GM18517 (cell line): ENCODE measurements around the gene CSNK2B.

ENCODE experiments used
- ATAC-seq: cut with Tn5 transposase; IDR thresholded peaks from one replicate; pipeline ENCODE4 v1.9.1; 2021; ENCODE audit warnings: mild to moderate bottlenecking, moderate library complexity; ENCODE audit not compliant: unreplicated experiment

The CSNK2B gene

GRCh38 chr6:31660381-31661261, 5.3 kb upstream of the CSNK2B start, which contains the start of gene C6orf47:
TSS of gene C6orf47 (minus strand) at chr6:31660778. CDS start at chr6:31659947, 831 bp downstream.
- no peak for ATAC-seq

DNA sequence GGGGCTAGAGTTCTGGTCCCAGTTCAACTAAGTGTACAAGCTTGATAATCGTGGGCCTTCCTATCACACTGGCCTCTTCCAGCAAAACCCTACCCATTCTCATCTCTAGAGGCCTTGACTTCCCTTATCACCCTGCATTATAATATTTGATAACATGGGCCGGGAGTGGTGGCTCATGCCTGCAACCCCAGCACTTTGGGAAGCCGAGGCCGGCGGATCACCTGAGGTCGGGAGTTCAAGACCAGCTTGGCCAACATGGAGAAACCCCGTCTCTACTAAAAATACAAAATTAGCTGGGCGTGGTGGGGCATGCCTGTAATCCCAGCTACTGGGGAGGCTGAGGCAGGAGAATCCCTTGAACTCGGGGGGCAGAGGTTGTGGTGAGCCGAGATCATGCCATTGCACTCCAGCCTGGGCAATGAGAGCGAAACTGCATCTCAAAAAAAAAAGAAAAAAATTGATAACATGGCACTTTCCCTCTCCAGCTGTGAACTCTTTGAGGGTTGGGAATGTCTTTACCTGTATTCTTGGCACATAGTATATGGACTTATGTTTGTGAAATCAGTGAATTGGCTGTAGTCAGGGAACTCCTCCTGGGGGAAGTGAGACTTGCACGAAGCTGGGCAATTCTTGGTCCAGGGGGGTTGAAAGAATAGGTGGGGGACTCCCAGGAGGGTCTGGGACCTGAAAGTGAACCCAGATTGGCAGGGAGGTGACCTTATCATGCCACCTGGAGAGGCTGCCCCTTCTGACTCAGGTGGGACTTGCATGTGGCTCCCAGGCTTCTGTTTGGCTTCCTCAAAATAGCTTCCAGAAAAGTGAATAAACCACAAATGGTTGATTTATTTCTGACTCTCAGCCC, 4.4 kb upstream of the CSNK2B start:
- ATAC-seq: no peak

DNA sequence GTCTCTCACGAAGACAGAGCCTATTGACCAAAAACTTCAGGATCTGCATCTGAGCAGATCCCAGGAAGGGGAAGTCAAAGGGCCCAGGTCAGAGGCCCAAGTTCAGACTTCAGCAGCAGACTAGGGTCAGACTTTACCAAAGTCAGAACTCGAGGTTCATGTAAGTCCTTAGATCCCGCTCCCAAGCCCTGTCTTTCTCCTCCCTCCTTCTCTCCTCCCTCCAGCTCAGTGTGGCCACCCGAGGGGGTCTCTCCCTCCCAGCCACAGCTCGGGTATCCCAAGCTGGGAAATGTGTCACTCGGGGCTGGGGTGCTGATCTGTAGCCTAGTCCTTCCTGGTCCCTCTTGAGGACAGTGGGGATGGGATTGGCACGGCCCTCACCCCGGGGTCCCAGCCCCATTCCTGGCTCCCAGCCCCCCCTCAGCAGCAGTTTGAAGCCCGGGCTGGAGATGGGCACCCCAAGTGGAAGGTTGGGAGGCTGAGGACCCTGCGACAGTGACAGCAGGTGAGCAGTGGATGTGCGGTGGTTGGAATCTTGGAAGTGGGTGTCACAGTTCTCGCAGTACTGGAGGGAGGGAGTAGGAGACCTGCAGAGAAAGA, 3.7 kb upstream of the CSNK2B start:
- no peak for ATAC-seq

DNA sequence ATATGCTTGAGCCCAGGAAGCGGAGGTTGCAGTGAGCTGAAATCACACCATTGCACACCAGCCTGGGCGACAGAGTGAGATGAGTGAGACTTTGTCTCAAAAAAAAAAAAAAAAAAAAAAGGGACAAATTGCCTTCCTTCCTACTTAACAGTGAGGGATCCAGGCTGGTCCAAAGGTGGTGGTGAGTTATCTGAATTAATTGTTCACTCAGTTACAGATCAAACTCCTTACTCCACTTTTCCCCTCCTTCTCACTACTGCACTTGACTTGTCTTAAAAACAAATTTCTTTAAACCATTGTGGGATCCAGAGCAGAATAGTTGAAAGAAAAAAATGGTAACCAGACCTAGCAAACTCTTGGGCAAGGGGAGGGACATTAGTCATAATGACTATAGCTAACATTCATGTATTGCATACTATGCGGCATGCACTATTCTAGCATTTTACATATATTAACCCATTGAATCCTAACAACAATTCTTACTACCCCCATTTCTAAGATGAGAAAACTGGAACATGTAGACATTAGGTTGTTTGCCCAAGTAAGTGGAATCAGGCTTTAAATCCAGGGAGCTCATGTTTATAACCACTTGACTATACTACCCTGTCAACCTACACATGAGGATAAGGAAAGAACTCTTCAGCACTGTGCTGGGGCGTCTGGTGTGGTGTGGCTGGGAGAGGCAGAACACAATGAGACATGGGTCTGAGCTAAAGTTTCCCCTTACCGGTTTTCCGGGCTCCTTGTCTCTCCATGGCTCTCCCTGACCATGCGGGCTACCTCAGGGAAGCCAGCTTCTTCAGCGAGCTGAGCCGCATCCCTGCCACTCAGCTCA, 2.5 kb upstream of the CSNK2B start:
- no peak for ATAC-seq

GRCh38 chr6:31663961-31664789, 1.7 kb upstream of the CSNK2B start:
- ATAC-seq: no peak

- ATAC-seq: peak; percentile 47
These were observed 935 bp upstream of the CSNK2B start, which contains the start of gene GPANK1 for GRCh38 chr6:31664790-31665500. TSS of gene GPANK1 (minus strand) at chr6:31664997. CDS start at chr6:31664478, 519 bp downstream.

DNA sequence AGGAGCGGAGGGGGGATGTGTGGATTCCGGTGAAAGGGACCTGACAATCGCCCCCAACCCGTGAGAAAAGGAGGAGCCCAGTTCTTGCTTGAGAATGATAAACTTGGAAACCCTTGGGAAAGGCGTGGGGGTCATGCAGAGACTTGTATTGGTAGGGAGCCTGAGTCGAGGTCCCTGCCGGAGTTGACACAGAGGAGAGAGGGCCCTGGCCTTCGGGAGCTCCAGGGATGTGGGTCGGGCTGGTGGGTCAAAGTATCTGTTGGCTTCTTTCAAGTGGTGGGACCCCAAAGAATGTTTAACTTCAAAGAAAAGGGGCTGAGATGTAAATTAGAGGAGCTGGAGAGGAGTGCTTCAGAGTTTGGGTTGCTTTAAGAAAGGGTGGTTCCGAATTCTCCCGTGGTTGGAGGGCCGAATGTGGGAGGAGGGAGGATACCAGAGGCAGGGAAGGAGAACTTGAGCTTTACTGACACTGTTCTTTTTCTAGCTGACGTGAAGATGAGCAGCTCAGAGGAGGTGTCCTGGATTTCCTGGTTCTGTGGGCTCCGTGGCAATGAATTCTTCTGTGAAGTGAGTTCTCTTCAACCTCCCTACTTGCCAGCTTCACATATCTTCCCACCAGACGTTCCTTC, 571 bp downstream of the CSNK2B start:
- ATAC-seq: no peak

DNA sequence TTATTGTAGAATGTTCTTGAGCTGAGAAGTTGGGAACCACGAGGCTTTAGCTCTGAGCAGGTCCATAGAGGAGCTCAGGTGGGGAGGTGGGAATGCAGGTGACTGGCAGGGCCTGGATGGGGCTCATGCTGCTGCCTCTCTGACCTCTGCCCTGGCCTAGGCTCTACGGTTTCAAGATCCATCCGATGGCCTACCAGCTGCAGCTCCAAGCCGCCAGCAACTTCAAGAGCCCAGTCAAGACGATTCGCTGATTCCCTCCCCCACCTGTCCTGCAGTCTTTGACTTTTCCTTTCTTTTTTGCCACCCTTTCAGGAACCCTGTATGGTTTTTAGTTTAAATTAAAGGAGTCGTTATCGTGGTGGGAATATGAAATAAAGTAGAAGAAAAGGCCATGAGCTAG, 3.8 kb downstream of the CSNK2B start, which contains the start of gene LY6G5B:
Gene LY6G5B (plus strand): TSS at position 301 of the 400 bp plus-strand sequence. CDS start 975 bp downstream, outside the sequence.
- ATAC-seq: no peak

DNA sequence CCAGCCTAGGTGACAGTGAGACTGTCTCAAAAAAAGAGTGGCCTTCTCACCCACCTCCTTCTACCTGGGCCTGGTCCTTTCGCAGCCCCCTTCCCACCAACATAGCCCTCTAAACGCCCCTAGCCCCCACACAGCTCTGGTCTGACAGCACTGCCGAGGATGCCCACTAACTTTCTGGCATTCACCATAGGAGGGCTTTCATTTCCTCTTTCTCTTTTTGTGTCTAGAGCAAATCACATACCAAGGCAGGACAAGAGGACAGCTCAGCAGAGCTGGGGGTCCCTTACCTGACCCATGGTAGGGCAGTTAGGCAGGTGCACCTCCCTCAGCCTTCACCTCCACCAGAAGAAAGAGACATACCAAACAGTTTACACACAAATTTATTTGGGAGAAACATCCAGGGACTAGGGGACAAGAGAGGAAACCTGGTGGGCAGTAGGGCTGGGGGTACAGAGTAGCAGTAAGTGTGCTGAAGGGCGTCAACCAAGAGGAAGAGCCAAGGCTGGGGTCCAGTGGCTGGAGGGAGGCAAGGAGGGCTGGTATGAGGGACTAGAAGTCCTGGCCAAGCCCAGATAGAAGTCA, 10.5 kb downstream of the CSNK2B start:
- no peak for ATAC-seq

DNA sequence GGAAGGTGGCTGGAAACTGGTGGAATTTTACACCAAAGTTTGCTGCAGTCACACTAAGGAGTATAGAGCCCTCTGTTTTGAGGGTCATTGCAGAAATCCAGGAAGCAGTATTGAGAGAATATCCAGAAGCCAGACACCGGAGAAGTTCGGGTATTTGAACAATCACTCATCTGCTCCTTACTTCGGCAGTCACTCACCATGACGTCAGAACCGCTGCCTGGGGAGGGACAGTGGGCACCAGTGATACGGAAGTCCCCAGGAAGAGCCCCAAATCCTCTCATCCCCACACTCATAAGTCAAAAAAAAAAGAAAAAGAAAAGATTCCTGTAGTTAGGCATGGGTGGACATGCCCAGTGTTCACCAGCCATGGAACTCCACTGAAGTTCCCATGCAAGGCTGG, 11.0 kb downstream of the CSNK2B start:
- ATAC-seq: no peak

DNA sequence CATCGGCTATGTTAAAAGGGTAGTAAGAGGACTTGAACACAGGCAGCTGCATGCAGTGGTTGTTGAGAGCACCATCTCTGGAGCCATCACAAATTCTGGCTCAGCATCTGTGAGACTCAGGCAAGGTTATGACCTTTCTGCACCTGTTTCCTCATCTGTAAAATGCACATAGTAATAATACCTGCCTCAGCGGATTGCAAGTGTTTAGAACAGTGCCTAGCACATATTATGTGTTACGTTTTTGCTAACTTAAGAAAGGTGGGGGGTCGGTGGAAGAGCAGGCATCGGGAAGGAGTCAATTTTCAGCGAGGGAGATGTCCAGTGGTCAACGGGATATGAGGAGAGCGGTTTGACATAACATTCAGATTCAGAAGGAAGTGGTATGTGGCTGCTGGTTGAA, 12.1 kb downstream of the CSNK2B start:
- ATAC-seq: no peak

DNA sequence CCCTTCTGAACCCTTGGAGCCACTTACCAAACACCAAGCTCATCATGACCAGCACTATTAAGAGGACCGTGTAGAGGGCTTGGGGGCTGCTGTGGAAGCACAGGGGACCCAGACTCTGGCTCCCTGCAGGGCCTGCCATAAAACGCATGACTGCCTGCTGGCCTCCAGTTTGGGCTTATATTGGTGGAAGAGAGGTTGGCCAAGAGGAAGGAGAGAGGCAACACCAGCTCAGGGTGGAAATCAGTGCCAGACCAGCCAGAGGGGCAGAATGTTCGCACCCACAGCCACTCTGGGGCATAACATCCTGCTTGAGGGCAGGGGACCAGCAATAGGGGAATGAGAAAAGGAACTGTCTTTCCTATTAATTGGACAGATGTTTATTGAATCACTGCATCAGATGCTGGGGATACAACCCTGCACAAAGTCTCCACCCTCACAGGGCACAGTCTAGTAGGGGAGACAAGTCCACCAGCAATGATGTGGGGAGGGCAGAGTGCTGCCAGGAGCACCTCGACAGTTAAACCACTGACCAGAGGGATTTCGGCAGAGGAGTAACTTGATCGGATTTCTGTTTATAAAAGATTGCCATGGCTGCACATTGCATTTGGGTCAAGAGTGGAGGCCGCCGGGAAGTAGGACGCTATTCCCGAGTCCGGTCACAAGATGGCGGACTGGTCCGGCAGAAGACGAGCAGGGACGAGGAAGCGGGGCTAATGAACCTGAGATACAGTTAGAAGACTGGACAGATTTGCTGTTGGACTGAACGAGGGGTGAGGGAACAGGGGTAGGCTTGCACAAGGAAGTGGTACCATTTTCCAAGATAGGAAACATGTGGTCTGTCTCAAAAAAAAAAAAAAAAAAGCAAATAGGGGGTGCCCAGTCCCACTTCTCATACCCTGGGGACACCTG, 14.6 kb downstream of the CSNK2B start, which contains the start of gene LY6G5C:
Gene LY6G5C (minus strand): TSS at position 842 of the 909 bp plus-strand sequence. CDS start 694 bp downstream, at position 148.
- ATAC-seq: no peak

DNA sequence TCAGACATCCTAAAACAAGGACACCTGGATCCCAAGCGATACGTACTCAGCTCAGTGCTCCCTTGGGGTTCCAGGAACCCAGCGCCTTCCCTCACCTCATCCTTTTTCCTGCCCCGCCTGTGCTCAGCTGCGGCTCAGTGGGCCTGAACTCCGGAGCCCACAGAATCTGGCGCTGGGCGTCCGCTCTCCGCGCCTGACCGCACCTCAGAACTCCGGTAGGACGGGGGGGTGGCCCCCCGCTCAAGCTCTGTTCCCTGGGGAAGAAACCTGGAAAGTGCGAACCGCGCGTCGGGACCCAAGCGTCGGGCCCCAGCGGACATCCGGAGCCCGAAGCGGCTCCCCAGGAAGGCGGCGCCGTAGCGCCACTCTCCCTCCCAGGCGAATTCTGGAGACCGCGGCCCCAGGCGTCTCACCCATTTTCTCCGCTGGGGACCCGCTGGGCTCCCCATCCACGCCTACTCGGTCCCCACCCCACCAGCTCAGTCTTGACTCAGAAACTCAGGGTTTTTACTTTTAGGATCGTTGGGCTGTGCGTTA, 15.3 kb downstream of the CSNK2B start:
- no peak for ATAC-seq

DNA sequence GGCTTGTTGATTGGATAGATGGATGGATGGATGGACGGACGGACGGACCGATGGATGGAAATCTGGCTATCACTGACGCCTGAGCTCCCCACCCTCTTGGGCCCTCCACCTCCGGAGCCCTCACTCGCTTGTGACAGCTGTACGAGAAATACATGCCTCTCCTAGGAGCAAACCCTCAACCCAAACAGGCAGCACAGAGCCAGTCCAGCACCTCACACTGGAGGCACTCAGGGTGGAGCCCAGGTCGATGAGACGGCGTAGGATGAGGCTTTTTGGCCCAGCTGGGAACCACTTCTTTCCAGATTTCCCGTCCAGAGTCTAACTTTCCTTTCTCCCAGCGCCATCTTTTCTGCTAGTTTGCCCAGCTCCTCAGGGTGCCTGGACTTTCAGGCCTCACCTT, 17.7 kb downstream of the CSNK2B start:
- no peak for ATAC-seq

- no peak for ATAC-seq
These were observed 20.6 kb downstream of the CSNK2B start for GRCh38 chr6:31686483-31686882.

DNA sequence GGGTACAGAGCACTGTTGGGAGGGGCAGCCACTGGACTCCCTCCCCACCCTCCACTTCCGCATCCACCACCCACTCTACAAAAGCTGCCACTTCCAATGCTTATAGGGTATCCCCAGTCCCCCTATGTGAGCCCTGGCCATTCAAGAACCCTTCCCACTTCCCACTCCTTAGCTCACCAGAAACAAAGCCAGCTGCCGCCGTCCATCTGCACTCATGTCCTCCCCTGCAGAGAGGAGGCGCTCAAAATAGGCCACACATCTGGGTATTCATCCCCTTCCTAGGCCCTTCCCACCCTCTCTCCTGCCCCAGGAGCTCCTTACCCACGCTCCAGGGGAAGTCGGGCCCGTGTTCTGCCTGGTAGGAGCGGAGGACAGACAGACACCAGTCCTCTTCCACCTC, 21.4 kb downstream of the CSNK2B start:
- no peak for ATAC-seq
